Stimulated activated CD8-positive, alpha-beta memory T cell treated with anti-CD3 and anti-CD28 coated beads, Interleukin-12 subunit alpha, Interleukin-12 subunit beta, amount 100 ng/mL, for 1 hour (primary cell): ENCODE data around the gene SEC62.
"Not testable (repeated sequence)": the region's sequence is repeated elsewhere in the genome, so short reads cannot be mapped to it uniquely, and the experiment has no call there.

Experiments
- DNase-seq: peaks from one replicate; pipeline ENCODE4 v3.0.0-alpha.2; 2020; ENCODE audit warnings: low read depth

Gene SEC62

GRCh38 chr3:170016057-170016456 is 49.5 kb downstream of the SEC62 start:
- no peak for DNase-seq

GRCh38 chr3:170019306-170019705 is 52.7 kb downstream of the SEC62 start:
- DNase-seq: not testable (repeated sequence)

GRCh38 chr3:170021083-170021482 is 54.5 kb downstream of the SEC62 start:
- no peak for DNase-seq

GRCh38 chr3:170022336-170022735 is 55.7 kb downstream of the SEC62 start:
- no peak for DNase-seq

- no peak for DNase-seq
These were observed 56.6 kb downstream of the SEC62 start for GRCh38 chr3:170023165-170023564.

GRCh38 chr3:170024581-170024980 is 58.0 kb downstream of the SEC62 start:
- no peak for DNase-seq

- DNase-seq: no peak
These were observed 60.9 kb downstream of the SEC62 start for GRCh38 chr3:170027233-170028102.

GRCh38 chr3:170033489-170033888 is 66.9 kb downstream of the SEC62 start:
- peak; percentile 17 for DNase-seq

GRCh38 chr3:170037463-170038433 is 71.1 kb downstream of the SEC62 start, which contains the start of gene GPR160:
Gene GPR160, plus strand, starts transcription at chr3:170037995. Its CDS starts 45,978 bp downstream, at chr3:170083973.
- peak; percentile 60 for DNase-seq

GRCh38 chr3:170038434-170039110 is 72.0 kb downstream of the SEC62 start:
- DNase-seq: no peak

- DNase-seq: no peak
These were observed 73.8 kb downstream of the SEC62 start for GRCh38 chr3:170040418-170040817.

- no peak for DNase-seq
These were observed 76.9 kb downstream of the SEC62 start for GRCh38 chr3:170043506-170043905.

- no peak for DNase-seq
These were observed 77.7 kb downstream of the SEC62 start for GRCh38 chr3:170044271-170044670.

GRCh38 chr3:170044795-170045244 is 78.2 kb downstream of the SEC62 start:
- no peak for DNase-seq

- DNase-seq: no peak
These were observed 79.9 kb downstream of the SEC62 start for GRCh38 chr3:170046269-170047132.

GRCh38 chr3:170047133-170047404 is 80.5 kb downstream of the SEC62 start:
- DNase-seq: no peak
